LNCaP clone FGC (cell line): Measurements from ENCODE around the gene TCL1B.

Experiments
- DNase-seq: peaks from one replicate; pipeline ENCODE4 v3.0.0-alpha.2; 2011; ENCODE audit warnings: low read depth
- H3K4me3 ChIP-seq: 2 replicates; pipeline ENCODE4 v1.5.1; 2011; ENCODE audit warnings: mild to moderate bottlenecking, low read depth, low read length, control low read depth
- CTCF ChIP-seq: IDR thresholded peaks from 2 replicates; pipeline ENCODE4 v1.5.1; 2012; ENCODE audit warnings: mild to moderate bottlenecking; ENCODE audit not compliant: control insufficient read depth, insufficient read depth; ENCODE audit errors: extremely low read depth

The TCL1B gene

DNA sequence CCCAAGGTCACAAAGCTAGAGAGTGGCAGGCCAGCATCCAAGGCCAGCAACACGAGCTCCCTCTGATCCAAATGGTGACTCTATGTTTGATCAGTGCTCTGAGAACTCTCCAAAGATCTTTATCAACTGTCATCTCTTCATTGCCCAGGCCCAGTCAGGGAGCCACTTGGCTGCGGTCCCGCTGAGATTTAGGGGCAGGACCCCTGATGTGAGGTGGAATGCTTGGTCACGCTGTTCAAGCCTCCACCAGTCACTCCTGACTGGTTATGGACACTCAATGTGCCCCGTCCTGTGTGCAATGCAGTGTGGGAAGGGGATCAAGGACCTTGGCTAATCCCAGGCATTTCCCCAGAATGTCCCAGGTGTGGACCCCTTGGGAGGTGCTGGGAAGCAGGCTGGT lies 19.8 kb upstream of the TCL1B start:
- H3K4me3 ChIP-seq, result no peak overlapping the region
- no peak for TF ChIP-seq CTCF
- no peak for DNase-seq

- no peak for DNase-seq
- TF ChIP-seq CTCF, result no peak
- H3K4me3 ChIP-seq, result no peak overlapping the region
Measured at GRCh38 chr14:95667249-95667693, 19.0 kb upstream of the TCL1B start.

GRCh38 chr14:95668235-95668772 lies 17.9 kb upstream of the TCL1B start:
- no peak for DNase-seq
- no peak overlapping the region for H3K4me3 ChIP-seq
- no peak for TF ChIP-seq CTCF

GRCh38 chr14:95674613-95675012 lies 11.6 kb upstream of the TCL1B start:
- H3K4me3 ChIP-seq, result no peak overlapping the region
- DNase-seq, result no peak
- TF ChIP-seq CTCF, result no peak

GRCh38 chr14:95675486-95675885 lies 10.7 kb upstream of the TCL1B start:
- DNase-seq, result no peak
- TF ChIP-seq CTCF, result no peak
- no peak overlapping the region for H3K4me3 ChIP-seq

DNA sequence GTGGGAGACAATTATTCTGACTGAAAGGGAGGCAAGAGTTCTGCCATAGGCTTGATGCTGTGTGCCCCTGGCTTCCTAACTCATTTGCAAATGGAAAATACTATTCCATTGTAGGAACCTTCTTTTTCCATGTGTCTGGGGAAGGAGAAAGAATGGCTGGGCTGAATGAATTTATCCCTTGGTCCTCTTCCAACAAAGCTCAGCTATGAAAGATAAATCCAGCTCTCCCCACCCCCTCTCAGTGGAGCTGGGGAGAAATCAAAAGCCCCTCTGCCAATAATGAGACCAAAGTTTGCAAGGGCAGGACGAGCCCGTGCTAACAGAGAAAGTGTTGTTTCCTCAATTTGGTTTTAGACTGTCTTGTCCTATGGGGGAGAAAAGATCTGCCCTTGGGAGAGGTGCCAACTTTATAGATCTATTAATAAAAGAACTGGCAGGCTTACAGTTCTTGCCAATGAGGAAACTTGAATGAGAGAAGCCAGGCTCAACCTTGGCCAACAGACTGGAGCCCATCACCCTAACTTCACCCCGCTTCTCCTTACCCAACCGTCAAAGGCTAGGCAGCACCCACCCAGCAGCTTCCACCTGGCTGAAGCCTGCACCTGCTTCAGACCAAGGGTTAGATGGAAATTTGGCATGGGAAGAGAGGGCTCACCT lies 8.9 kb upstream of the TCL1B start:
- no peak for TF ChIP-seq CTCF
- DNase-seq, result no peak
- H3K4me3 ChIP-seq, result no peak overlapping the region
